ENCODE results near the gene ELOVL3.
"Not testable (repeated sequence)": the region's sequence is repeated elsewhere in the genome, so short reads cannot be mapped to it uniquely, and the experiment has no call there.

ELOVL3 gene

DNA sequence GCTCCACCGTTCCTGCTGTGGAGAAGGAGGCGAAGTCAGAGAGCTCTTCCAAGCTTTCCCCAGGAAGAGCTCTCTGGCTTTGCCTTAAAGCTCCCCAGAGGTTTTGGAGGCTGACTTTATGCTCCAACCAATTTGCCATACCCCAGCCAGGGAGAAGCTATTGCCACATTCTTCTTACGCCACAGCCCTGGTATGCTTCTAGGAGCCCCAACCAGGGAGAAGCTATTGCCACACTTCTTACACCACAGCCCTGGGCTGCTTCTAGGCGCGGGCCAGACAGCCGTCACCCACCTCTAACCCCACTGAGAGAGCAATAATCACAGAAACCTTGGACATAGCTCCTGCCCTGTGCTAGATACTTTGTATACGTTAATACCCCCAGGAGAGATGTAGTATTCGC, 951 bp downstream of the ELOVL3 start:
- DNase-seq (ENCODE audit: low read depth) = no peak

DNA sequence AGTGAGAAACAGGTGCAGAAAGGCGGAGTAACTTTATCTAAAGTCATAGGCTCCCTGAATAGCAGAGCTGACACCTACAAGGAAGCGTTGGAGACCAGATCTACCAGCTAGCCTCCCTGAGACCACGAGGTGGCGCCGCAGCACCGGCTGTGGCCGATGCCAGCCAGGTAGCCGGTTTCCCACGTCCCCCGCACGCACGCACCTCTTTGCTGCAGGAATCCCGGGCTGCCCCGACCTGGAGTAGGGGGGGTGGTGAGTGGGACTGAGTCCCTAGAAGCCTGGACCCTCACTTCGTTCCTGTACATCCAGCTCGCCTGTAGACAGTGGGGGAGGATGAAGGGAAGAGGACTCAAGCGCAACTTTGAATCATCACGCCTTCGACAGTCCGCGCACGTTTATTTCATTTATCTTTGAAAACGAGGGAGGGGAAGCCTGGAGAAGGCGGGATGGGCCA, 3.7 kb downstream of the ELOVL3 start:
- DNase-seq (ENCODE audit: low read depth) = peak; percentile 78

DNA sequence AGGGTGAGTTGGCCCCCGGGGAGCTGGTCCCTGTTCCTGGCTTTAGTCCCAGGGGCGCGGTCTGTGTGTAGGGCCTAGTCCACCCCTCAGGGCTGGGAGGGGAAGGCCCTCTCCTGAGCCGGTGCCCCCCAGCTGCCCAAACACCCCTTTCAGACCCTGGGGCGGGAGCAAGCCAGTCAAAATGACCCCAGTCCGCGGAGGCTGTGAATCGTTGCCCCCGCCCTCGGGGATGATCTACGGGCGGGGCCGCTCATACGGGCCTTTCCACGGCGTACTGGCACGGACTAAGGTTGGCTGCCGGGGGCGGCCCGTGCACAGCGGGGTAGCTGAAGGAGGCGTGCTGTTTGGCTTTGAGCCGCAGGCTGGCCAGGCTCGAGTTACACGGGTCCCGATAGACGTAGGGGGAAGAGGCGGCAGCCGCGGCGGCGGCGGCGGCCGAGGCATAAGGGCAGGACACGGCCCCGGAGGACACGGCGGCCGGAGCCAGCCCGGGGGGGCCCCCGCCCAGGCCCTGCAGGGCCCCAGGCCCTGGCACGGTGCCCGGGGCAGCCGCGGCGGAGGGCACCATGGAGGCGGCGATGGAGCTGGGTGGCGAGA, 4.3 kb downstream of the ELOVL3 start:
- no peak for DNase-seq (ENCODE audit: low read depth)

DNA sequence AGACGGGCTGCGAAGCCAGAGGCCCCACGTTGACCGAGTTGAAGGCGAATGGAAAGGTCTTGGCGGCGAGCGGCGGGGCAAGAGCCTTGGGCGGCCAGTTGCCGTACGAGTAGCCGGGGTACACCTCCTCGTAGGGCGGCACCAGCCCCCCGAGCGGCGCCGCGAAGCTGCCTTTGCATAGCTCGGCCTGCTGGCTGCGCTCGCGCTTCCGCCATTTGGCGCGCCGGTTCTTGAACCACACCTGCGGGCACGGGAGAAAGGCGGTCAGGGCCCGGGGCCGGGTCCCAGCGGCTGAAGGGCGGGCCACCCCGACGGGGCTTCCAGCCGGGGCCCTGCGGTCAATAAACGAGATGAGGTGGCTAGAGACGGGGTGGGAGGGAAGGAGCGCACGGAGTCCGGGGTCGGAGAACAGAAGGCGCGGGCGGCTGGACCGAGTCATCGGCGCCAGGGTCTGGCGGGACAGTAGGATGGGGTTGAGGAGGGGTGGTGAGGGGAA, 4.8 kb downstream of the ELOVL3 start:
- no peak for DNase-seq (ENCODE audit: low read depth)

DNA sequence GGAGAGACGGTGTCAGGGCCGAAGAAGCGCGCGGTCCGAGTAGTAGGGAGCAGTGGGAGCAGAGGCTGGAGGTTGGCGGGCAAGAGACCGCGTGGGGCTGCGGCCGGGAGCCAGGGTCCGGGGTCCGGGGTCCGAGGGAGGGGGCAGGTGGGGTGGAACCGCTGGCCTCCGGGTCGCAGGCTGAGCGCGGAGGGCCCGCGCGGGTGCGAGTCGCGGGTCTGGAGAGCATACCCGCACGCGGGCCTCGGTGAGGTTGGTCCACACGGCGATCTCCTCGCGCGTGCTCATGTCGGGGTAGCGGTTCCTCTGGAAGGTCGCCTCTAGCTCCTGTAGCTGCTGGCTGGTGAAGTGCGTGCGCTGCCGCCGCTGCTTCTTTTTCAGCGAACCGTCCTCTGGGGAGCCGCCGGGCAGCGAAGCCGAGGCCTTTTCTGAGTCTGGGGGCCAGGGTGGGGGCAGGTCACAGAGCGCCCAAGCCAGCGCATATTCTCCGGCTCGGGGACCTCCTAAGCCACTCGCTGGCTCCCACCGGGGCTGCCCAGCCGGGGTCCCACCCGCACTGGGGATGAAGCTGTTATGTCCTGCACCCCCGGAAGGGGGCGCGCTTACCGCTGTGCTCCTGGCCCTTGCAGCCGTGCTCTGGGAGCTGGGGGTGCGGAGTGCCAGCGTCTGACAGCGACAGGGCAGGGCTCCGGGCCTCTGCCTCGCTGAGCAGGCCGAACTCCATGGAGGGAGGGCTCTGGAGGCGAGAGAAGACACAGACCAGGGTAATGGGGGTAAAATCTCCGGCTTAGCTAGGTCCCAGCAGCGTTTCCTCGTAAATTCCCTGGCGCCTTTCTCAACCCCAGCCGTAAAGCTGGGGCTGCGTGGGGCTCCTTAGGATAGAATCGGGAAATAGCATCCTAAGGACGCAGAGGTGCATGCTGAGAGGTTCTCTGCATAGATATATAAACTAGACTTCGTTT, 5.5 kb downstream of the ELOVL3 start:
- peak; percentile 63 for DNase-seq (ENCODE audit: low read depth)

DNA sequence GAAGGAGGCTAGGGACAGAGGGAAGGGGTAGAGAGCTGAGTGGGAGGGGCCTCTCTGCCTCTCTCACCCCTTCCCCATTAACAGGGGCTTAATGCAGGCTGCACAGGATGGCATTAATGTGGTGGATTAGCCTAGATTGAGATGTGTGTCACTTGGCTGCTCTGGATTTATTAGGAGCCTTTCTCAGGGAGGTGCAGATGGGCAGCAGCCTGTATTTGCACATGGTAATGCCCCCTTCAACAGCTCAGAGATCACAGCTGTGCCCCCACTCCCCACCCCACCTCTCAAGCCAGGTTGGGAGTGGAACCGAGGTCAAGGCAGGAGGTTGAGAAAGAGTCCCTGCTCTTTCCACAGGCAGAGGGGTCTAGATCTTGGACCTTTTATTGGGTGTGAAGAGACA, 7.9 kb downstream of the ELOVL3 start:
- no peak for DNase-seq (ENCODE audit: low read depth)

DNA sequence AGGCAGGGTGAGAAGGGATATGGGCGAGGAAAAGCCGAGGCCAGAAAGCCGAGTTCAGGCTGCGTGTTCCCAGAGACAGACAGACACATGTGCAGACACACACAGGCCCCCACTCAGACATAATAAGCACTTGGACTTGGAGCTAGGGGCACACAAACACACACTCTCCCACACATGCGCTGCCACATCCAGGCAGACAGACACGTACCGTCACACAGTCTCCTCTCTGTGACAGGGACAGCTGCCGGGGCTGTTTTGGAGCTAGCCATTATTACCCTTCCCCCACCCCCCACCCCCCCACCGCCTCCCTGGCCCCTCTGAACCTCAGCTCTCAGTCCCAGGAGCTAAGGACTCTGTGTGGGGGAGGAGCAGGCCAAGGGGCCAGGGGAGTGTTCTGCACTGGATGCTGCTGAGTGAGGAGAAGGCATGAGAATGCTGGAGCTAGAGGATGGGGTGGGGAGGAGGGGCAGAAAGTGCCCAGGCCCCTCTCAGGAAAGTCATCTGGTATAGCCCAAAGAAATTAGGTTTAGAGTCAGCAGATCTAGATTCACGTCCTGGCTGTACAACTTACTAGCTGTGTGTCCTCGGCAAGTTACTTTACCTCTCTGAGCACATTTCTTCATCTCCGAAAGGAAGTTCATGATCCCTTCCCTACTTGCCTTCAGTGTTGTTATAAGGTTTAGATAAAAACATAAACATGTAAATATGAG, 8.9 kb downstream of the ELOVL3 start:
- DNase-seq (ENCODE audit: low read depth) = no peak

DNA sequence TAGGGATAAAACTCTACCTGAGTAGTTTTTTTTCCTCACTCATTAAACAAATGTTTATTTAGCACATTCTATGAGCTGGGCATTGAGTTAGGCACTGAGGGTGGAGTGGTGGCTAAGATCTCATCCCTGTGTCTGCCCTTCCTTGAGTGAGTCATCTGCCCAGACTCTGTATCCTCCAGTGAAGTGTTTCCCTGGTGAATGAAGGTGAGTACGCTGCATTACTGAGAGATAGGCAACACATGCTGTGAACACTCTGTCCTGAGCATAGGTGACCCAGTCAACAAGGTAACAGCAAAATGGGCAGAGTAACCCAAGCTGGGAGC, 9.5 kb downstream of the ELOVL3 start:
- DNase-seq (ENCODE audit: low read depth) = no peak

DNA sequence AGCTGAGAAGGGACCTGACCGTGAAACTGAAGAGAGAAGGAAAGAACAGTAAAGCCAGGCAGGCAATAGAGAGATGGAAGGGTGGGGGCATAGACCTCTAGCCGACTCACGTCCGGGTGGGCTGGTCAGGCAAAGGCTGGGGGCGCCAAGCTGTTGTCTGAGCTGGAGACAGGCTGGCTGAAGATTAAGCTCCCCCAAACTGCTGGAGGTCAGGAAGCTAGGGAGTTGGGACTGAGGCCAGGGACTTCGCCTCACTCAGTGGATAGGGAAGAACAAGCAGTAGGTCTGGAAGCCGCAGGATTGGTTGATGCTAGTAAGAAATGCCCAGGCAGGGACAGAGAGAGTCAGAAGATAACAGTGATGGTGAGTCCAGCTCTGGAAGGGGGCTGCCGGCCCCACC, 9.9 kb downstream of the ELOVL3 start:
- no peak for DNase-seq (ENCODE audit: low read depth)

DNA sequence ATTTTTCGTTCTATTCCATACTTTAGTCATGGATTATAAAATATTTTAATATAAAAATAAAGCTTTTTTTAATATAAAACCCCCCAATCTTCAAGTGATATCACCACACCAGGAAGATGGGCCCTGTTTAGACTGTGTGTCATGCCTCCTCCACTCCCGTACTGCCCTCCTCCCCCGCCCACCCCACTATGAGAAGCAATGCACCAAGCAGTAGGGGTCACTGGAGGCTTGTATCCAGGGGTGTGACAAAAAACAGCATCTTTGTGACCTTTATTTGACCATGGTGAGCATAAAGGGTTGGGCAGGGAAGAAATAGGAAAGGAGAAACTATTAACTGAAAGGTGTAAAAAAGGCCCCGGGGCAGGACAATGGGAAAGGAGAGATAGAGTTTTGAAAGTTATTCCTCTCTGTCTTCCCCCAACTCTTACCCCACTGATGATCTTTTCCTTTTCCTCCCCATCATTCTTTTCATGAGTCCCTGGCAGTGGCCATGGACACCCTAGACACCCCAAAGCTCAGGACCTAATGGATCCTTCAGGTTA, 11.7 kb downstream of the ELOVL3 start:
- no peak for DNase-seq (ENCODE audit: low read depth)

DNA sequence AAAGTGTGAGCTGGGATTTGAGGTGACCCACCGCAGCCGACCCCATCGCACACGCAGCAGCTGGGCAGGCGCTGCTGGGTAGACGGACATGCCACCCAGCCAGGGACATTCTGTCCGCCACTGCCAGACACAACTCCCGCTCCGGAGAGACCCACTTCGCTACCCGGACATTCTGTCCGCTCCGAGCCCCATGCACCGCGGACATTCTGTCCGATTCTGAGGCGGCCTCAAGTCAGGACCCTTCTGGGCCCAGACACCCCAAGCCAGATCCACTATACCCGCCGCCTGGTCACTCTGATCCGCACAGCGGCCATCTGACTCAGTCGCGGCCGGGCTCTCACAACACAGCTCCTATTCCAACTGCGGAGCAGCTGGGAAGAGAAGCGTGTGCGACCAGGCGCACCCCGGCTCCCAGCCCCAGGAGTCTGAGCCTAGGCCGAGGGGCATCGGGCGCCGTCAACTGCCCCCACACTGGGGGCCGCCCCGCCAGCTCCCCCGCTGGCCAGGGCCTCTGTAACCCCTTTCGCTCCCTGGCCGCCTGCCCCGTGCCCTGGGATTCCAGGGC, 14.4 kb downstream of the ELOVL3 start:
- no peak for DNase-seq (ENCODE audit: low read depth)

DNA sequence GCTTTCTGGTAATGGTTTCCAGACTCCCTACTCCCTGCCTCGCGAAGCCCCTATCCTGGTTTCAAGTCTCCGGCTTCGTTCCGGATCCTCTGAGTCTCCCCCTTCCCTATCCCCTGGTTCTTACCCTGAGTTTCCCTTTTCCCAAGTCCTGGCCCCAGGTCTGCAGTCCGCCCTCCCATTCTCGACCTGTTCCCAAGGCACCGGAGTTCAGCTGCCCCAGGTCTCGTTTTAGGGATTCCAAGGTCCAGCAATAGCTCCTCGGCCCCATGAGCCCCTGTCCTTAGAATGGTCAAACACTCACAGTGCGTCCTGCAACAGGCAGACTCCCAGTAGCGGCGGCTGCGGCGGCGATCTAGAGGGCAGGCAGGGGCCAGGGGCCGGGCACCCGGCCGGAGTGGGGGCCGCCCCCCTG, 14.9 kb downstream of the ELOVL3 start:
- DNase-seq (ENCODE audit: low read depth) = no peak

DNA sequence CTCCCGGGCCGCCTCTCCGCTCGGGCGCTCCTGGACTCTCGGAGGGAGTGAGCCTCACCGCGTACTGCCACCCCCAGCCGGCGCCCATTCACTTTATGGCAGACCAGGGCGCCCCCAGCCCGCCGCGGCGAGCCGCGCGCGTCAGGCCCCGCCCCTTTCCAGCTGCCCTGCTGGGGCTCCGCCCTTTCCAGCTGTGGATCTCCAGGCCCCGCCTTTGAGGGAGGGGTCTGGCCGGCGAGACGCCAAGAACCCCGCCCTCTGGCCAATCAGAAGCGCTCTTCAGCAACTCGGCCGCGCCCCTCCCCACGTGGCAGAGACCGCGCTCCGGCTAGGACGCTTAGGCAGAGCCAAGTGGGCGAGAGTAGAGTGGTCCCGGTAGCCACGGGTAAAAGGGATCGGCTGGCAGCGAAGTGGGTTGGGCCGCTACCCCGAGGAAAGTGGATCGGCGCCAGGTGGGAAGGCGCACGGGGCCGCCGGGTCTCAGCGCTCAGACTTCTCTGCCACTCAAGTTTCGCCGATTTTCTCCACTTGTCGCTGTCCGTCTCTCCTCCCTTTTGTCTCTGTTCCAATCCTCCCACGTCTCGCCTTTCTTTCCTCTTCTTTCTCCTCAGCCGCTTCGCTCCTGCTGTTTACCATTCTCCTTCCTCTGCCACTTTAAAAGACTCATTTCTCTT, 15.5 kb downstream of the ELOVL3 start, which contains the start of gene PITX3:
TSS of gene PITX3 (minus strand) at position 69 of the 674 bp plus-strand sequence. CDS start 9,432 bp downstream, outside the sequence.
- peak; percentile 85 for DNase-seq (ENCODE audit: low read depth)

DNA sequence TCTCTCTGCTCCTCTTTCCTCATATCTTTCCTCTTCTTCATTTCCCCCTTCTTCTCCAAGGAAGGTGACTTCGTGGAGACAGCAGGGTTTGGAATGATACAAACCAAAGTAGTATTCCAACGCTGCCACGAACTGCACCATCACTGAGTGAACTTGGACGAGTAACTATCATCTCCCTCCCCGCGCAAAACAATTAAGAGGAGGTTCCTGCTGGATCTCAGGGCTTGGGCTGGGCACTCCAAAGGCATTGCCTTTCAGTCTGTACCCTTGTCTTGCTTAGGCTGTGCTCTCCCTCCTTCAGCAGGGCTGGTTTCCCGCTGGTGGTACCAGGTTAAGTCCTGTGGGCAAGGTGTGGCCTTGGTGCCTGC, 16.0 kb downstream of the ELOVL3 start:
- no peak for DNase-seq (ENCODE audit: low read depth)

DNA sequence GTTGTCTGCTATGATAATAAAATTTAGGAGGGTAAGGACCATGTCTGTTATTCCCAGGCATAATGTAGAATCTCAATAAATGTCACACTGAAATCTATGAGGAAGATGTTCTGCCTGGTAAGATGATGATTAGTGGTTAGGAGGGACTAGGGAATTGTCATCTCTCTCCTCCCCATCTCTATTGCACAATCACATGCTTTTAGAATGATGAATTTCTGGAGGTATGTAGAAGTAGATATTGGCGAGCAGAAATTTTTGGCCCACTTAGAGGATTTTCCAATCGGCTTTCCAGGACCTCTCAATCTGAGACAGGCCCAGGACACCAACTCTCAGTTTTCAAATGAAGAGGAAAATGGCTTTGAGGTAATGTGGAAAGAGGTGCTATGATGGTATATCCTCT, 17.2 kb downstream of the ELOVL3 start:
- no peak for DNase-seq (ENCODE audit: low read depth)

DNA sequence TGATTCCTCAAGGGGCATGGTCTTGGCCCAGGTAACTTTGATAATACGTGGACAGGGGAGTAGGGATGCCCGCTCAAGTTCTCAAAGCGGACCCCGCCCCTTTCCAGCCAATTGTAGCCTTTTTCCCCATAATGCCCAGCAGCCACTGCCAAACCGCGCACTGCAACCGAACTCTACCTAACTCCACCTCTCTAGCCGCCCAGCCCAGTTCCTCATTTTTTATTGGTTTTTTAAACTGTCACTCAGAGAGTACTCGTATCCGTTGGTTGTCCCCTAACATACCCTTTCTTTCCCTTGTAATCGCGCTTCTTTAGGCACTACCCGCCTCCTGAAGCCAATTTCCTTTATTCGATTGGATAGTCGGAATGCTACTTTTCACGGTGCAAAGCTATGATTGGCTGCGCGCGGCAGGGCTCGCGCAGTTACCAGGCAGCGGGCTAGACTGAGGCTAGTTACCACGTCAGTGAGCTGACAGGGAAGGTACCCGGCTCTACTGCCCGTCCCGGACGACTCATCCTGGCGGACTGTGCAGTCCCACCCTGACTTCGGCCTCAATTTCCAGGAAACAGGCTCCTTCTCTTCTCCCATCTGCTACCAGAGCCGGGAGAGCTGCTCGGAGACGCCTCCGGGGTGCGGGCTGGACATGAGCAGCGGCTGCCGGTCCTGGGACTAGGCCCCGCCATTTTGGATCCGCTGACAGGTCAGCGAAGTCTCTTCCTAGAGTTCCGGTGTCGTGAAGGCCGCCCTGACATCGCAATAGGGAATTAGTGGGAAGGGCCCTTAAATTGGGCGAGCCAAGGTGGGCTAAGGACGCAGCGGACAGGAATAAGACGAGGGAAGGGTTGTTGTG, 19.2 kb downstream of the ELOVL3 start, which contains the start of gene GBF1:
TSS of gene GBF1 (plus strand) at position 451 of the 850 bp plus-strand sequence. CDS start 13,407 bp downstream, outside the sequence.
- peak; percentile 82 for DNase-seq (ENCODE audit: low read depth)

DNA sequence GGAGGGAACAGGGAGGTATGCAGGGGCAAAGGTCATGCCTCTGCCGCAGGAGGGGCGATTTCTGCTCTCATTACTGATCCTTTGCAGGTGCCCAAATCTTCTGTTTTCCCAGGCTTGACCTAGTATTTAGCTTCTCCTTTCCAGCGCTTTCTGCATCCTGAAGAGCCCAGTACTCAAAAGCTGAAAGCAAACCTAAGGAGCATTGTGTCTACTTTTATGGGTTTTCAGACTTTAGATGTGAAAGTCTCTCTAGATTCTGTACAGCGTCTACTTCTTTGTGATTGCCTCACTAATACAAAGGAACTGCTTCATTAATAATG, 19.8 kb downstream of the ELOVL3 start:
- DNase-seq (ENCODE audit: low read depth) = no peak

DNA sequence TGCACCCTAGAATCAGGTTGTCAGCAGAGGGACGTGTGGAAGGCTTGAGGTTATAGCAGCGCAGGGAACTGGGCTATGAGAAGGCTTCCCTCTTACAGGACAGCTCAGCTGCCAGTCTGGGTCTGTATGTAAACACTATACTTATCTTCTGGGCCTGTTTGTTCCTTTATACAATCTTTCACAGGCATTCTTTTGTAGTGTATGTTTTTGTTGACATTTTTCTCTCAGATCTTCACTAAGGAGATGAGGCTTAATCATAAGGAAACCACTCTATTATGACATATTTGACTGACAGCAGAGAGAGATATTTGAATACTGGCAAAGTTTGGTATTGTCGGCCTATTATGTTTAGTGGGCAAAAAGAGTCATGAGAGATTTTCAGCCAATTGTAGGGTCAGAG, 20.2 kb downstream of the ELOVL3 start:
- DNase-seq (ENCODE audit: low read depth) = no peak

DNA sequence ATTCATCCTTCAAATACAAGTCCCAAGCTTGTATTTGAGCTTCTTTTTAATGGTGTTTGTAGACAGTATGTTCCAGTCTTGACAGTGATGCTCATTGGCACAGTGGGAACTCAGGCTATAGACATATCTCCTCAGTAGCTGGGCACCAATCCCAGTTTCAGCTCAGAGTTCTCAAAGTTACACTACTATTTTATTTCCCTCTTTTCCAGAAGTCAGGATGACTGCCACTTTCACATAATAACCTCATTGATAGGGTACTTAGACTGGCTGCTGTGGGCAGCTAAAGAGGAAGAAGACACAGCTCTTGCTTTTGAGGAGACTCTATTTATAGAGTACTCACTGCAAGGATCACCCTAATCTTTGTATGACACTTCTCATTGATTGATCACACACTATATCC, 21.6 kb downstream of the ELOVL3 start:
- DNase-seq (ENCODE audit: low read depth) = no peak

DNA sequence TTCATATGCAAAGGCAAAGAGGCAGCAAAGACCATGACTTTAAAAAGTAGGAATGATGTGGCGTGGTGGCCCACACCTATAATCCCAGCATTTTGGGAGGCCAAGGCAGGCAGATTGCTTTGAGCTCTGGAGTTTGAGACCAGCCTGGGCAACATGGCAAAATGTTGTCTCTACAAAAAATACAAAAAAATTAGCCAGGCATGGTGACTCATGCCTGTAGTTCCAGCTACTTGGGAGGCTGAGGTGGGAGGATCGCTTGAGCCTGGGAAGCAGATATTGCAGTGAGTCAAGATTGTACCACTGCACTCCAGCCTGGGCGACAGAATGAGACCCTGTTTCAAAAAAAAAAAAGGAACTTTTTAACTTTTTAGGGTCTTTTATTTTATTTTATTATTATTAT, 26.4 kb downstream of the ELOVL3 start:
- DNase-seq (ENCODE audit: low read depth) = not testable (repeated sequence)

DNA sequence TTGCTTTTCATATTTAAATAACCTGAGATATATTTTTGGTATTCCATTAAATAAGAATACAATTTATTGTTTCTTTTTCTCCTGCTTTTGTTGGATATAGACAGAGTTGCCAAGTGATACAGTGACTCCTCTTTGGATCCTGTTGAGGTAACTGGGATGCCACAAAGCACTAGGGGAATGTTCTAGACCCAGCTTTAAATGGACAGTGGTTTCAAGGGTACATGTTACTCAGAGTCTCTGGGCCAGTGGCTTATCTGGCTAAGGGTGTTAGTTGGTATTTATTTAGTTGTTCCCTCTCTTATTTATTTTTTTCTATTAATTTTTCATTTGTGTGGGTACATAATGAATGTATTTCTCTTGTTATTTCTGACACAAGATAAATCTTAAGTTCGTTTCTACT, 28.3 kb downstream of the ELOVL3 start:
- no peak for DNase-seq (ENCODE audit: low read depth)
